ACHN (cell line): Measurements from ENCODE around the gene EXOC8.
A peak's percentile ranks its signal among the peaks of the same experiment; 100 is the strongest.

ENCODE experiments used
- DNase-seq: peaks from one replicate; pipeline ENCODE4 v3.0.0-alpha.2; 2015
- in situ Hi-C: cut with HindIII; loops from 2 replicates; pipeline ENCODE4 v1.10.0; 2017; ENCODE audit warnings: low sequenced_read_pairs, low pct_ligation_motif_present, low pct_unique_long_range_greater_than_20kb

EXOC8 gene

DNA sequence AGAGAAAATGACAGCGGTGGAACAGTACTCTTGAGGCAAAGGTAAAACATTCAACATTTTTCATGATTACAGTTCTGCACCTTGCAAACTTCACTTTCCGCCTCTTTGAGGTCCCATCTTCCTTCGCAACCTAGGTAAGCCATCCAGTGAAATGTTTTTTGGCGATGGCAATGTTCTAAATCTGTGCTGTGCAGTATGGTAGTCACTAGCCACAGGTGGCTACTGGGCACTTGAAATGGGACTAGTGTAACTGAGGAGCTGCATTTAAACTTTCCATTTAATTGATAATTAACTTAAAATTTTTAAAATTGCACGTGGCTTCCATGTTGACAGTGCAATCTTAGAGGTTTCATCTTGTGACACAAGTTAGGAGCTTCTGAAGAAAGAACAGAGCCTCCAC, 13.0 kb downstream of the EXOC8 start:
- in situ Hi-C loops: no loop called here
- DNase-seq: no peak

GRCh38 chr1:231322880-231323530, 14.6 kb downstream of the EXOC8 start:
- no peak for DNase-seq
- in situ Hi-C loops: no loop called here

DNA sequence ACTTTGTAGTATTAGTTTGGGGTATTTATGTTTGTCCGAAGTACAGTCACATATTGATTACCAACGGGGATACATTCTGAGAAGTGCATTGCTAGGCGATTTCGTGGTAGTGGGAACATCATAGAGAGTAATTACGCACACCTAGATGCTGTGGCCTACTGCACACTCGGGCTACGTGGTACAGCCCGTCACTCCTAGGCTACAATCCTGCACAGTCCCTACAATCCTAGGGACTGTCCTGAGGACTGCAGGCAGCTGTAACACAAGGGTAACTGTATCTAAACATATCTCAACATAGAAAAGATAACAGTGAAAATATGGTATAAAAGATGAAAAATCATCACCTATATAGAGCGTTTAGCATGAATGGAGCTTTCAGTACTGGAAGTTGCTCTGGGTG, 18.6 kb downstream of the EXOC8 start:
- DNase-seq: no peak
- in situ Hi-C loops: no loop called here

GRCh38 chr1:231318568-231318967, 19.1 kb downstream of the EXOC8 start:
- no peak for DNase-seq
- in situ Hi-C loops: no loop called here

DNA sequence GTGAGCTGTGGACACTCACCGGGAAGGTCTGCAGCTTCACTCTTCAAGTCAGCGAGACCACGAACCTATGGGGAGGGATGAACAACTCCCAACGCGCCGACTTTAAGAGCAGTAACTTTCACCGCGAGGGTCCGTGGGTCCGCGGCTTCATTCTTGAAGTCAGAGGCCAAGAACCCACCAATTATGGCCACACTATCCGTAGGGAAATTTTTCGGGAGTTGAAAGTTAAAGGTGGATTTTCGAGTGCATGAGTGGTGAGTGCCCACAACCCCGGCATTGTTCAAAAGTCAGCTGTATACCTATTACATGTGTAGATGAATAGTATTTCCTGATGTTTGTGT, 19.7 kb downstream of the EXOC8 start:
- in situ Hi-C loops: no loop called here
- DNase-seq: no peak

DNA sequence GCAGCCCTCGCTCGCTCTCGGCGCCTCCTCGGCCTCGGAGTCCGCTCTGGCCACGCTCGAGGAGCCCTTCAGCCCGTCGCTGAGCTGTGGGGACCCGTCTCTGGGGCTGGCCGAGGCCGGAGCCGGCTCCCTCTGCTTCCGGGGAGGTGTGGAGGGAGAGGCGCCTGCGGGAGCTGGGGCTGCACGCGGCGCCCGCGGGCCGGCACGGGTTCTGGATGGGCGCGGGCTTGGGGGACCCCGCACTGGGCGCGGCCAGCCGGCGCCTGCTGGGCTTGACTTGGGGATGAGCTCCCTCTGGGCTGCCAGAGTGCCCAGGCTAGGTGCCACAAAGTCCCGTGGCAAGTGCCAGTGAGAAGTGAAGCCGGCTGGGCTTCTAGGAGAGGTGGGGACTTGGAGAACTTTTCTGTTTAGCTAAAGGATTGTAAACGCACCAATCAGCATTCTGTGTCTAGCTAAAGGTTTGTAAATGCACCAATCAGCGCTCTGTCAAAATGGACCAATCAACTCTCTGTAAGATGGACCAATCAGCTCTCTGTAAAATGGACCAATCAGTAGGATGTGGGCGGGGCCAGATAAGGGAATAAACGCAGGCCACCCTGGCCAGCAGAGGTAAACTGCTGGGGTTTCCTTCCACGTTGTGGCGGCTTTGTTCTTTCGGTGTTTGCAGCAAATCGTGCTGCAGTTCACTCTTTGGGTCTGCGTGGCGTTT, 20.2 kb downstream of the EXOC8 start:
- in situ Hi-C loops: no loop called here
- DNase-seq: no peak

- DNase-seq: peak; percentile 62
- in situ Hi-C loops: no loop called here
Measured at GRCh38 chr1:231315887-231316286, 21.8 kb downstream of the EXOC8 start.

GRCh38 chr1:231313661-231314060, 24.0 kb downstream of the EXOC8 start:
- in situ Hi-C loops: no loop called here
- no peak for DNase-seq

DNA sequence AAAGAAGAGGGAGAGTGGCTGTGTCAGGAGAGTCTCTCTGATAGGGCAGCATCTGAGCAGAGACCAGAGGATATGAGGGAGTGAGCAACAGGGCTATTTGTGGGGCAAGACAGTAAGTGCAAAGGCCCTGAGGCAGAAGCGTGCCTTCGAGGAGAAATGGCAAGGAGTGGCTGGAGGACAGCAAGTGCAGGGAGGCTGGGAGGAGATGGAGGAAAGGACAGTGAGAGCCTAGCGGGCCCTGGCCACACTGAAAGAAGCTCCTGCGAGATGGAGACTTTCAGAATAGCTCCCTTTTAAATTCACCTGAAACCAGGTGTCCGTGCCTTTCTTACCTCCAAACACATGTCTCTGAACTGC, 25.2 kb downstream of the EXOC8 start:
- in situ Hi-C loops: no loop called here
- DNase-seq: no peak

DNA sequence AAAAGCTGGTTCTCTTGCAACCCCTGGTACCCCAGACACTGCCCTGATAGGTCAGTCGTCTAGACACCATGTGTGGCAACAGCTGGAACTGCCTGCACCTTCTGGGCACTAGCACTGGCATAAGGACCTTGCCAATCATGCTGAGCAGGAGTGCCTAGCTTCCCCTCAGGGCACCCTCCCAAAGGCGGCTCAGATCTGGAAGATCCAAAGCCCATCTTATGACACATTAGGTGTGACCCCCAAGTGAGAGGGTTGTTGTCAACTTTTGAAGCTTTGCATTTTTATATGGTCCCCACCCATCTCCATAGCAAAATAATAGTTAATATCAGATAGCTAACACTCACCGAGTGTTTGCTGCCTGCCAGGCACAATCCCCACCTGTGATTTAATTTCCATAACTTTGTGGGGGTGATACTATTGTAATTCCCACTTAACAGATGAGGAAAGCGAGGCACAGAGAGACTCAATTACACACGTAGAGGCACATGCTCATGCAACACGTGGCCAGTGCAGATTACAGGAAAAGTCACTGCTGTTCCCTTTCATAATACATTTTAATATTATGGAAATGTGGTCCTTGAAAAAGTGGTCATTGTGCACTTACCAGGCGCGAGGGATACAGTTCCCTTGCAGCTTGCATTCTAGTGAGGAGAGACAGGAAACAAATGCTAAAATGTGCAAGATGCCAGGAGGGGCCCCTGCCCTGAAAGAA, 25.8 kb downstream of the EXOC8 start:
- in situ Hi-C loops: no loop called here
- DNase-seq: no peak

DNA sequence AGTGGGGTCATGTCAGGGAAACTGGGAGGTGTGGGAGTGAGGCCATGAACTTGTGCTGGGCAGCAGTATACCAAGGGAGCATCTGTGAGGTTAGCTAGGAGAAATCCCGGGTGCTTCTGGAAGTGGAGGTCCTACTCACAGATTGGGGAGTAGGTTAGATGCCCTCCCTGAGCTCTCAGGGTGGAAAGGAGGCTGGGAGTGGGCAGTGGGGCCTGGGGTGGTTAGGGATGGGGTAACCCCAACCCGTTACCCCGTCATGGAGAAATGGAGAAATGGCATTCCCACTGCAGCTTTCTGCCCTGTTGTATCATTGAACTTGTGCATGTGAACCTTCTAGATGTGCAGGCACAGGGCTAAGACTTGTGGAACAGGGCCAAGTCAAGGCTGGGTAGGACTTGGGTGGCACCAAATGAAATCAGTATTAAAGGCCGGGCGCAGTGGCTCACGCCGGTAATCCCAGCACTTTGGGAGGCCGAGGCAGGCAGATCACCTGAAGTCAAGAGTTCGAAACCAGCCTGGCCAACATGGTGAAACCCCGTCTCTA, 27.2 kb downstream of the EXOC8 start:
- DNase-seq: no peak
- in situ Hi-C loops: no loop called here

DNA sequence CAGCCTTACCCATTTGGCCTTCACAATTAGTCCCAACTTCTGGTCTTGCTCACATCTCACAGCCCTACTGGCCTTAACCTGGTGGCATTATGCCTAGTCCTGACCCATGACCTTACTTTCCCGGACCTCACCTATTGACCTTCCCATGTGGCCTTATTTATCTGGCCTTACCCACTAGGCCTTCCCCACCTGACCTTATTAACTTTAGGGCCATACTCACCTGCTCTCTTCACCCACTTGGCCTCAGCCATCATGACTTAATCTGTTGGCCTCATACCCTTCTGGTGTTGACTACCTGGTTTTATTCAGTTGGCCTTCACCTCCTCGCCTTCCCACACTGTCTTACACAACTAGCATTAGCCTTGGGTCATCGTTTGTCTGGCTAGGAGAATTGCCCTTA, 35.7 kb downstream of the EXOC8 start:
- in situ Hi-C loops: no loop called here
- no peak for DNase-seq

DNA sequence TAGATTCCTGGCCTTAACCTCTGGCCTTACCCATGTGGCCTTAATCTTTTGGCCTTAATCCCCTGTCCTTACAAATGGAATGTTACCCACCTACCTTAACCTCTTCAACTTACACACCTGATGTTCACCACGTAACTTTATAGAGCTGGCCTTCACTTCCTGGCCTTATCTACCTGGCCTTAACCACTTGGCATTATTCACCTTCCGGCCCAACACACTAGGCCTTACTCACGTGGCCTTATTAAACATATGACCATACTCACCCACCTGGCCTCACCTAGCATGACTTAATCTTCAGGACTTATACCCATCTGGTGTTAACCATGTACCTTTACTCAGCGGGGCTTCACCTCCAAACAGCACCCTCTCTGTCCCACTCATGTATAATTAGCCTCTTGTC, 41.7 kb downstream of the EXOC8 start:
- in situ Hi-C loops: no loop called here
- DNase-seq: no peak

GRCh38 chr1:231286603-231287002, 51.0 kb downstream of the EXOC8 start:
- DNase-seq: no peak
- in situ Hi-C loops: no loop called here

DNA sequence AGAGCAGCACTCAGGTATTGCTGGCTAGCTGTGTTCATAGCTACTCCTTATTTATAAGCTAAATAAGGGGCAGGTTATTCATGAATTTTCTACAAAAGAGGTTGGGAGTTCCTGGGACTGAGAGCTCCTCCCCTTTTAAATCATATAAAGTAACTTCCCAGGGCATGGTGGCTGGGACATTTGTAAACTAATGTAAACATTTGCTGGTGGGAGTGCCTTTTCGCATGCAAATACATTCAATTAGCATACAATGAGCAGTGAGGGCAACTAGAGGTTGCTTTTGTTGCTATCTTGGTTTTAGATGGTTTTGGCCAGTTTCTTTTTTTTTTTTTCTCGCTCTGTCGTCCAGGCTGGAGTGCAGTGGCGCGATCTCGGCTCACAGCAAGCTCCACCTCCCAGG, 53.2 kb downstream of the EXOC8 start:
- no peak for DNase-seq
- in situ Hi-C loops: no loop called here
